Kasumi-1 (cell line): ENCODE measurements around the gene LHX4.
A peak's percentile ranks its signal among the peaks of the same experiment; 100 is the strongest.

ENCODE experiments used
- DNase-seq, 2 experiments: peaks; one replicate each; lab custom pipeline; 2025; lab: John Stamatoyannopoulos, UW

Gene LHX4

GRCh38 chr1:180229483-180230415 is at the start of gene LHX4:
Gene LHX4, plus strand, starts transcription at chr1:180230264. Its CDS starts 266 bp downstream, at chr1:180230530.
- DNase-seq: peak; percentile 20 to 47

- DNase-seq: peak; percentile 31 to 68
Measured at GRCh38 chr1:180181048-180181447, 49.0 kb upstream of the LHX4 start.

GRCh38 chr1:180181996-180182642 is 47.9 kb upstream of the LHX4 start:
- DNase-seq: no peak

GRCh38 chr1:180182643-180183311 is 47.3 kb upstream of the LHX4 start:
- no peak for DNase-seq

- DNase-seq: no peak
Measured at GRCh38 chr1:180183426-180183825, 46.6 kb upstream of the LHX4 start.

DNA sequence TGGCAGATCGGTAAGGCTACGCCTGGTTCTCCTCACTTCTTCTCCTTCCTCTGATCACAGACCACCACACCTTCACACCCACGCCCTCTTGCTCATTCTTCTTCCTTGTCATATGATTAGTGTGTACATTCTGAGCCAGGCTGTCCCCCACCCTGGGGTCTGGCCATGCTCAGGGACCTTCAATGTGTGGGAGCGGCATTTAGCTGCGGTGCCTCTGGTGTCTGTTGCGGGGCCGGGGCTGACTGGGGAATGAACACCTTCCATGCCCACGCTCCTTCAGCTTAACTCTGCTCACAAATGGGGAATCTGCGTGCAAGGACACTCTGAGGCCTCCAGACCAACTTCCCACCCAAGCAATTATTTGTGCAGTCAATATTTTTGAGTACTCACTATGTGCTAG is 46.0 kb upstream of the LHX4 start:
- DNase-seq: no peak

- DNase-seq: no peak
Measured at GRCh38 chr1:180185281-180185680, 44.8 kb upstream of the LHX4 start.

GRCh38 chr1:180185971-180186645 is 44.0 kb upstream of the LHX4 start:
- no peak for DNase-seq

- no peak for DNase-seq
Measured at GRCh38 chr1:180186831-180187230, 43.2 kb upstream of the LHX4 start.

GRCh38 chr1:180187626-180188025 is 42.4 kb upstream of the LHX4 start:
- no peak for DNase-seq

DNA sequence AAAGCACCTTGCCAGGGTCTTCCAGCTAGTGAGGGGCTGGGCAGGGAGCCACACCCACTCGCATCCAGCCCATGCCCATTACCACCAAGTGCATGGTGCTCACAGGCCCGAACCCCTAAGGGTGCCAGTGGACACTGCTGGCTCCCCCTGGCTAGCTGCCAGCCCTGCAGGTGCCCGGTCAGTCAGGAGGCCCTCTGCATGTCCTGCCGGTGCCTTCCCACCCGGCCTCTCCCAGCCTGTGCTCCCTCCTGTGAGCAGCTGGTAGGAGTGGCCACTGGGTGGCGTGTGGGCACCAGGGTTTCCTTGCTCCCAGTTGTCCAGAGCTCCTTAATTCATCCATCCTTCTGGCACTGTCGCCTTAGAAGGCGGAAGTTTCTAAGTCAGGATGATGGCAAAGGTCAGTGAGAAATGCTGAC is 42.0 kb upstream of the LHX4 start:
- peak; percentile 52 to 59 for DNase-seq

DNA sequence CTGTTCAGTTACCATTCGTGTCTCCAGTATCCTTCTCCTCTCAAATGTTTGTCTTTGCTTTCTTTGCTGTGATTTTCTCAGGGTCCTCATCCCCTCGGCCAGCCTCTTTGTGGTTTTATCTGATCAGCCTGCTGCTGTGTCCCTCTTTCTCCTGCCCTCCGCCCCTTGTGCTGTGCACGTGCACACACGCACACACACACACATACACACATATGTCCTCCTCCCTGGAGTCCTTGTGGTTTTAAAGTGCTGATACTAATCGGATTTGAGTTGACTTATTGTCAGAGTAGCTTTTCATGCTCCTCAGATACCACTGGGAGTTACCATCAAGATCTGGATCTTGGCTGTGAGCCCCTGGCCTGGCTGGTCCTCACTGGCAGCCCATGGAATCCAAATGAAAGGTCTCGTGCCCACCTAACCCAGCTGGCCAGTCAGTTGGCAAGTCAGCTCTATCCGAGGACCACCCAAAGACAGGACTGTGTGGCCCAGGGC is 41.3 kb upstream of the LHX4 start:
- no peak for DNase-seq

DNA sequence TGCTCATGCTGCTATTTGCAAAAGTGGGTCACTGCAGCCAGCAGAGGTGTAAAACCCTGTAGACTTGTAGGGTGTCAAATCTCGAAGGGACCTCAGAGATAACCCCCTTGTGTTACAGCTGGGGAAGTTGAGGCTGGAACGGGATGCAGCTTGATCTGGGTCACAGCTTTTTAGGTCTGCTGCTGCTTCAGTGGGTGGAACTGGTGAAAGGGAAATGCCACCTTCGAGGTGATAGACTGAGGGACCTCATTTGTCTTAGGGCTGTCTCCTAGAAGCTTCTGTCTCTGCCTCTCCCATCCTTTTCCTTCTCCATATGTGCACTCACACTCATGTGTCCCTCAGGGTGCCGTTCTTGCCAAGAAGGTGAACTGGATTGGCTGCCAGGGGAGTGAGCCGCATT is 40.0 kb upstream of the LHX4 start:
- DNase-seq: no peak

DNA sequence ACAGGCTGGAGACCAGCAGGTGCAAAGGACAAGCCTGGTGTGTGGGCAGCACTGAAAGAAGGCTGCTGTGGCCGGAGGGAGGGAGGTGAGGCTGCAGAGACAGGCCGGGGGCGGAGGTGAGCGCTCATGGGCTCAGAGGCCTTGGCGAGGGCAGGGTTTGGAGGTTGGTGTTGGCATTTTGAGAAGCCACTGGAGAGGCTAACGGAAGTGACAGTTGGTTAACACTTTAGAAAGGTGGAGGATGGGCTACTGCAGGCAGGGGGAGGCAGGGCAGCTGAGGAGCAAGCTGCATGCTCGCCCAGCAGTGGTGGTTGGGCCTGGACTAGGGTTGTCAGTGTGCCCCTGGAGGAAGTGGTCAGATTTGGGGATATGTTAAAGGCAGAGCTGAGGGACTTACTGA is 37.9 kb upstream of the LHX4 start:
- peak; percentile 21 to 22 for DNase-seq

DNA sequence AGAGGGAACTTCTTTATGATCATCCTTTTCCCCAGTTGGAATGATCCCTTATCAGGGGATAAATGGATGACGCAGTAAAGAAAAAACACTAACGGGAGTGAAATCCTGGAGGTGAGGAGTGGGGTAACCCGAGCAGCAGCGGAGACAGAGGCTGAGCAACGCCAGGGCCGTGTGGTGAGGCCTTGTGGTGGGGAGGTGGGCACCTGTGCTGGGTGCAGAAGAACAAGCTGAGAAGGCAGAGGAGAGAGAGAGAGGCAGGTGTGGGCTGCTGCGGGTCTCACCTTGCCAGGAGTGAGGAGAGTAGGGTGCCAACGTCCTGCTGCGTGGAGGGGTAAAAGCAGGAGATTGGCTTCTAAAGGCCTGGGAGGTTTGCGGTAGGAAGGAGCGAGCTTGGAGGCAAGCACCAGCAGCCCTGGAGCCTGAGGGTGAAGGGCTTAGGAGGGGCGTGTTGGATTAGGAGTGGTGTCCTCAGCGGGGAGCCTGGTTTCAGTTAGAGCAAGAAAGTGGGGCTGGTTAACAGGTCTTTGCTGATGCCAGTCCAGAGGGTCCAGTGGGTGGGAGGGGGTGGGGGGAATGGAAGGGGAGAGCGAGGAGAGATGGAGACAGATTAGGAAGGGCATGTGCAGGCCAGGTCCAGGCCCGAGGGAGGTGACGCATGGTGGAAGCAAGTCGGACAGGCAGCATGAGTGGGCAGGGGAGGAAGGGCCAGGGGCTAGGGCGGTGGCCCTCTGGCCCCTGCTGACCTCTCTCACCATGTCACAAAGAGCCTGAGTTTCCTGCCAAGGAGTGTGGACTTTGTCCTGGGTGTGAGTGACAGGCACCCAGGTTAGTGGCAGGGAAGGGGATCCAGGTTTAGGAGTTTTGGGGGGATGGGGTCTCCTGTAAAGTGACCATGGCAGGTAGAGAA is 36.7 kb upstream of the LHX4 start:
- no peak for DNase-seq

DNA sequence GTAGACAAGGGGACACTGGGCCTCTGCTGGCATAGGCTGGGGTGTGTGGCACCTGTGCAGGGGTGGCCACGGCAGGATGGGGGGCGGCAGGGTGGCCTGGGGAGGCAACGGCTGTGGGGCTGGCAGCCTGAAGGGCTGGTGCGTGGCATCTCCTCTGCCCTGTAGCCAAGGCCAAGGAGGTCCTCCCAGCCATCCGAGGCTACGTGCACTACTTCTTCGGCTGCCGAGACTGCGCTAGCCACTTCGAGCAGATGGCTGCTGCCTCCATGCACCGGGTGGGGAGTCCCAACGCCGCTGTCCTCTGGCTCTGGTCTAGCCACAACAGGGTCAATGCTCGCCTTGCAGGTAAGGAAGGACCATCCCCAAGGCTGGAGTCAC is 36.0 kb upstream of the LHX4 start:
- no peak for DNase-seq

DNA sequence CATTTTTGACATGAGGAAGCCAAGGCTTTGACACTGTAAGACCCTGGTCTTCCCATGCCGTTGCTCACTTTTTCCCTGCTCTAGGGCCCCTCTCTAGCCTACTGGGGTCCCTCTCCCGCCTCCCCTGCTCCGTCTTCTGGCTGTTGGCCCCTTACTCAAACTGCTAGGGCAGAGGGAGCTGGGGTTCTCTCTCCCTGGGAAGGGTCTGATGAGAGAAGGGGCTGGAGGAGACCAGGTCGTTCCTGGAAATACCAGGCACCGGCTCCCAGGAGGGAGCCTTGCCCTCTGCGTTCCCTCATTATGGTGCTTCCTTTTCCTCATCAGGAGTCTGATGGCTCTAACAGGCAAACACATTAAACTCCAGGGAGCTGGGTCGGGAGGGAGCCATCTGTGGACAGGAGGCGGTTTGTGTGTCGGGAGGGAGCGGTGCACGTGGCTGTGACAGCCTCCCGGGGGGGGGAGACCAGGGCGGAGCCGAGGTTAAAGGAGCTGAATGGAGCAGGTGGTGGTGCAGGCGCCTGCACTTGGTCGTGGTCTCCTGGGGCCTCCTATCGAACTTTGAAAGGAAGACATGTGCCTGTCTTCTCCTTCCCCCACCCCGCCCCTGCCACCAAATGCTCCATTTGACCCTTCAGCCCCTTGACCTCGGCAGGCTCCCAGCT is 35.4 kb upstream of the LHX4 start:
- DNase-seq: no peak

GRCh38 chr1:180195401-180195800 is 34.7 kb upstream of the LHX4 start:
- no peak for DNase-seq

GRCh38 chr1:180195916-180196315 is 34.1 kb upstream of the LHX4 start:
- no peak for DNase-seq

- no peak for DNase-seq
Measured at GRCh38 chr1:180196436-180197003, 33.5 kb upstream of the LHX4 start.
